ENCODE measurements around the gene ARTN.

The ARTN gene

GRCh38 chr1:43933386-43934100 is at the start of gene ARTN:
Gene ARTN, plus strand, starts transcription at chr1:43933801. Its CDS starts 1,856 bp downstream, at chr1:43935657.
- no peak for DNase-seq (ENCODE audit: low read depth)

GRCh38 chr1:43885279-43885801 is 48.3 kb upstream of the ARTN start:
- DNase-seq (ENCODE audit: low read depth), result no peak

GRCh38 chr1:43887748-43888147 is 45.9 kb upstream of the ARTN start:
- DNase-seq (ENCODE audit: low read depth), result no peak

GRCh38 chr1:43890815-43891214 is 42.8 kb upstream of the ARTN start:
- no peak for DNase-seq (ENCODE audit: low read depth)

GRCh38 chr1:43893006-43893405 is 40.6 kb upstream of the ARTN start:
- DNase-seq (ENCODE audit: low read depth), result no peak

- no peak for DNase-seq (ENCODE audit: low read depth)
Measured at GRCh38 chr1:43898981-43899380, 34.6 kb upstream of the ARTN start.

- no peak for DNase-seq (ENCODE audit: low read depth)
Measured at GRCh38 chr1:43900386-43900785, 33.2 kb upstream of the ARTN start.

- no peak for DNase-seq (ENCODE audit: low read depth)
Measured at GRCh38 chr1:43901196-43901961, 32.2 kb upstream of the ARTN start.

GRCh38 chr1:43902058-43902831 is 31.4 kb upstream of the ARTN start:
- no peak for DNase-seq (ENCODE audit: low read depth)

GRCh38 chr1:43904660-43905551 is 28.7 kb upstream of the ARTN start:
- no peak for DNase-seq (ENCODE audit: low read depth)

- no peak for DNase-seq (ENCODE audit: low read depth)
Measured at GRCh38 chr1:43908226-43908625, 25.4 kb upstream of the ARTN start.

- no peak for DNase-seq (ENCODE audit: low read depth)
Measured at GRCh38 chr1:43908858-43909257, 24.7 kb upstream of the ARTN start.

GRCh38 chr1:43910343-43910742 is 23.3 kb upstream of the ARTN start:
- DNase-seq (ENCODE audit: low read depth), result no peak

- DNase-seq (ENCODE audit: low read depth), result no peak
Measured at GRCh38 chr1:43912607-43913006, 21.0 kb upstream of the ARTN start.

- DNase-seq (ENCODE audit: low read depth), result no peak
Measured at GRCh38 chr1:43913051-43913501, 20.5 kb upstream of the ARTN start.

GRCh38 chr1:43913666-43914360 is 19.8 kb upstream of the ARTN start:
- no peak for DNase-seq (ENCODE audit: low read depth)

GRCh38 chr1:43914576-43915525 is 18.8 kb upstream of the ARTN start:
- DNase-seq (ENCODE audit: low read depth), result no peak

GRCh38 chr1:43919906-43920305 is 13.7 kb upstream of the ARTN start:
- DNase-seq (ENCODE audit: low read depth), result no peak

- DNase-seq (ENCODE audit: low read depth), result no peak
Measured at GRCh38 chr1:43921022-43921421, 12.6 kb upstream of the ARTN start.

- no peak for DNase-seq (ENCODE audit: low read depth)
Measured at GRCh38 chr1:43924516-43924915, 9.1 kb upstream of the ARTN start.
